Activated CD4-positive, alpha-beta T cell treated with anti-CD3 and anti-CD28 coated beads, Interleukin-2, Interleukin-6, amounts not matched to agents 100 ng/mL and 50 ng/mL, durations not matched to agents 16 hours and 8 hours (primary cell): ENCODE measurements around the gene PRX.
A peak's percentile ranks its signal among the peaks of the same experiment; 100 is the strongest.
"Not testable (repeated sequence)": the region's sequence is repeated elsewhere in the genome, so short reads cannot be mapped to it uniquely, and the experiment has no call there.

ENCODE experiments used
- DNase-seq: peaks from one replicate; pipeline ENCODE4 v3.0.0-alpha.2; 2020

PRX gene

GRCh38 chr19:40413291-40413845 is at the start of gene PRX:
Gene PRX (minus strand): TSS chr19:40413378. CDS start chr19:40407932, 5,446 bp downstream.
- DNase-seq, result no peak

GRCh38 chr19:40461669-40462221 is 48.6 kb upstream of the PRX start:
- no peak for DNase-seq

- DNase-seq, result no peak
These were observed 47.0 kb upstream of the PRX start for GRCh38 chr19:40460185-40460584.

GRCh38 chr19:40458597-40458974 is 45.4 kb upstream of the PRX start:
- no peak for DNase-seq

- no peak for DNase-seq
These were observed 44.9 kb upstream of the PRX start for GRCh38 chr19:40457953-40458596.

- DNase-seq, result no peak
These were observed 43.9 kb upstream of the PRX start for GRCh38 chr19:40457048-40457447.

GRCh38 chr19:40453943-40454342 is 40.8 kb upstream of the PRX start:
- DNase-seq, result not testable (repeated sequence)

- no peak for DNase-seq
These were observed 40.1 kb upstream of the PRX start for GRCh38 chr19:40453151-40453735.

- no peak for DNase-seq
These were observed 38.8 kb upstream of the PRX start for GRCh38 chr19:40452016-40452415.

- no peak for DNase-seq
These were observed 37.5 kb upstream of the PRX start for GRCh38 chr19:40450664-40451063.

GRCh38 chr19:40449506-40449905 is 36.3 kb upstream of the PRX start:
- no peak for DNase-seq

GRCh38 chr19:40446263-40446784 is 33.1 kb upstream of the PRX start:
- DNase-seq, result no peak

- no peak for DNase-seq
These were observed 32.6 kb upstream of the PRX start for GRCh38 chr19:40445780-40446262.

- no peak for DNase-seq
These were observed 31.7 kb upstream of the PRX start for GRCh38 chr19:40444825-40445312.

GRCh38 chr19:40444000-40444824 is 31.0 kb upstream of the PRX start, which contains the start of gene SERTAD3:
Gene SERTAD3 (minus strand): TSS chr19:40444335. CDS start chr19:40442080, 2,255 bp downstream.
- DNase-seq, result peak; percentile 97

GRCh38 chr19:40443131-40443999 is 30.2 kb upstream of the PRX start:
- peak; percentile 100 for DNase-seq

- DNase-seq, result no peak
These were observed 29.4 kb upstream of the PRX start for GRCh38 chr19:40442328-40443130.

GRCh38 chr19:40441719-40442253 is 28.6 kb upstream of the PRX start:
- DNase-seq, result no peak

GRCh38 chr19:40438284-40438683 is 25.1 kb upstream of the PRX start:
- no peak for DNase-seq
